Measurements from ENCODE around the gene MTA3.
"Not testable (repeated sequence)": the region's sequence is repeated elsewhere in the genome, so short reads cannot be mapped to it uniquely, and the experiment has no call there.

The MTA3 gene

DNA sequence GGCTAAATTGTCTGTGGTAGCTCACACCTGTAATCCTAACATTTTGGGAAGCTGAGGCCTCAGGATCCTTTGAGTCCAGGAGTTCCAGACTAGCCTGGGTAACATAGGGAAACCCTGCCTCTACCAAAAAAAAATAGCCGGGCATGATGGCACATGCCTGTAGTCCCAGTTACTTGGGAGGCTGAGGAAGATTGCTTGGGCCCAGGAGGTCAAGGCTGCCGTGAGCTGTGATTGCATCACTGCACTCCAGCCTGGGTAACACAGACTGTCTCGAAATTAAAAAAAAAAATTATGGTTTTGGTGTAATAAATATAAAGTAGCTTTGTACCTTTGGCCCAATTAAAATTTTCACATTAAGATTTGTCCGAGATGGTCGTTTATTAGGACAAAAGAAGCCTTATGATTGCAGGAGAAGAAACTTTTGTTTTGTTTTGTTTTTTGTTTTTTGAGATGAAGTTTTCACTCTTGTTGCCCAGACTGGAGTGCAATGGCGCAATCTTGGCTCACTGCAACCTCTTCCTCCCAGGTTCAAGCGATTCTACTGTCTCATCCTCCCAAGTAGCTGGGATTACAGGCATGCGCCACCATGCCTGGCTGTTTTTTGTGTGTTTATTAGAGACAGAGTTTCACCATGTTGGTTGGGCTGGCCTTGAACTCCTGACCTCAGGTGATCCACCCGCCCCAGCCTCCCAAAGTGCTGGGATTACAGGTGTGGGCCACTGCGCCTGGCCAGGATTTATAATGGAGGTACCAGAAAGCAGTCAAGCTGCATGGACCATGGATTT, 4.1 kb downstream of the MTA3 start:
- no peak for DNase-seq (ENCODE audit: low read depth)
- H3K4me3 ChIP-seq (ENCODE audit: control insufficient read depth, low read depth, low read length) = no peak overlapping the region
- TF ChIP-seq CTCF (conservative IDR thresholded peaks at IDR 0.05; ENCODE audit: control insufficient read depth, insufficient read depth, low read depth, low read length) = no peak

DNA sequence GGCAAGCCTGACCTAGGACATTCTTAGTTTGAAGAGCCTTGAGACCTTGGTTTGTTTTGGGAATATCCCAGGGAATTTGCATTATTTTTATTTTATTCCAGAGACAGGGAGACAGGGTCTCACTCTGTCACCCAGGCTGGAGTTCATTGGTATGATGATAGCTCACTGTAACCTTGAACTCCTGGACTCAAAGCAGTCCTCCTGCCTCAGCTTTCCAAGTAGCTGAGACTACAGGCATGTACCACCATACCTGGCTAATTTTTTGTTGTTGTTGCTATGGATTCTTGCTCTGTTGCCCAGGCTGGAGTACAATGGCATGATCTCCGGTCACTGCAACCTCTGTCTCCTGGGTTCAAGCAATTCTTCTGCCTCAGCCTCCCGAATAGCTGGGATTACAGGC, 4.8 kb downstream of the MTA3 start:
- no peak overlapping the region for H3K4me3 ChIP-seq (ENCODE audit: control insufficient read depth, low read depth, low read length)
- no peak for TF ChIP-seq CTCF (conservative IDR thresholded peaks at IDR 0.05; ENCODE audit: control insufficient read depth, insufficient read depth, low read depth, low read length)
- no peak for DNase-seq (ENCODE audit: low read depth)

GRCh38 chr2:42575458-42576064, 7.1 kb downstream of the MTA3 start:
- no peak overlapping the region for H3K4me3 ChIP-seq (ENCODE audit: control insufficient read depth, low read depth, low read length)
- no peak for TF ChIP-seq CTCF (conservative IDR thresholded peaks at IDR 0.05; ENCODE audit: control insufficient read depth, insufficient read depth, low read depth, low read length)
- no peak for DNase-seq (ENCODE audit: low read depth)

DNA sequence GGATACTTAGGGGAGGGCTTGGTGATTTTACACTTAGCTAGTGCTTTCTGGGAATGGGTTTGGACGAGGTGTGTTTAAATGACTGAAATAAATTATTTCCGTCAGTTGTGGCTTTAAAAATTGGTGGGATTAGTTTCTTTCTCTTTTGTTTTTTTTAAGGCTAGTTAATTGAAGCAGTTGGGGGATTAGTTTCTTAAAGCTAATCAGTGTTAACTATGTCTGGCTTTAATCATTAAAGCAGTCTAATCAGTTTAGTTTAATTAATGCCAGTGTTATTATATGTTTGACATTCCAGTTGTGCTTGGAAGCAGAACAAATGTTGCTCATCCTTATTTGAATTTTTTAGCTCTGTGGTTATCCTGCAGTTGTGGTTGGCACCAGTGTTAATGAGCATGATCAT, 10.2 kb downstream of the MTA3 start:
- H3K4me3 ChIP-seq (ENCODE audit: control insufficient read depth, low read depth, low read length) = no peak overlapping the region
- DNase-seq (ENCODE audit: low read depth) = no peak
- no peak for TF ChIP-seq CTCF (conservative IDR thresholded peaks at IDR 0.05; ENCODE audit: control insufficient read depth, insufficient read depth, low read depth, low read length)

DNA sequence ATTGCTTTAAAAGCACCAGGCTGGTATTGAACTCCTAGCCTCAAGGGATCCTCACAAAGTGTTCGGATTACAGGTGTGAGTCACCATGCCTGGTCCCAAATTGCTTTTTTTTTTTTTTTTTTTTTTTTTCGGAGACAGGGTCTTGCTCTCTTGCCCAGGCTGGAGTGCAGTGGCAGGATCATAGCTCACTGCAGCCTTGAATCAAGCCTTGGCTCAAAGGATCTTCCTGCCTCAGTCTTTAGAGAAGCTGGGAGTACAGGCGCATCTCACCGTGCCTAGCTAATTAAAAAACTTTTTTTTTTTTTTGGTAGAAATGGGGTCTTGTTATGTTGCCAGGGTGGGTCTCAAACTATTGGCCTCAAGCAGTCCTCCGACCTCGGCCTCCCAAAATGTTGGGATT, 12.8 kb downstream of the MTA3 start:
- no peak overlapping the region for H3K4me3 ChIP-seq (ENCODE audit: control insufficient read depth, low read depth, low read length)
- TF ChIP-seq CTCF (conservative IDR thresholded peaks at IDR 0.05; ENCODE audit: control insufficient read depth, insufficient read depth, low read depth, low read length) = no peak
- no peak for DNase-seq (ENCODE audit: low read depth)

DNA sequence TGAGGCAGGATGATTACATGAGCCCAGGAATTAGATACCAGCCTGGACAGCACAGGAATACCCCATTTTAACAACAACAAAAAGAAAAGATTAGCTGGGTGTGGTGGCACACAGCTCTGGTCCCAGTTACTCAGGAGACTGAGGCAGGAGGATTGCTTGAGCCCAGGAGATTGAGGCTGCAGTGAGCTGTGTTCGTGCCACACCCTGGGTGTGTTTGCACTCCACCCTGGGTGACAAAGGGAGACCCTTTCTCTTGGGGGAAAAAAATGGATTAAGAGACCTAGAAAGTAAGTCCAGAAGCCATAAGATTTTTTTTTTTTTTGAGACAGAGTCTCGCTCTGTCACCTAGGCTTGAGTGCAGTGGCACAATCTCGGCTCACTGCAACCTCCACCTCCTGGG, 16.2 kb downstream of the MTA3 start:
- not testable (repeated sequence) for DNase-seq (ENCODE audit: low read depth); H3K4me3 ChIP-seq (ENCODE audit: control insufficient read depth, low read depth, low read length)

GRCh38 chr2:42585779-42586178, 17.3 kb downstream of the MTA3 start:
- no peak for DNase-seq (ENCODE audit: low read depth)
- H3K4me3 ChIP-seq (ENCODE audit: control insufficient read depth, low read depth, low read length) = no peak overlapping the region
- TF ChIP-seq CTCF (conservative IDR thresholded peaks at IDR 0.05; ENCODE audit: control insufficient read depth, insufficient read depth, low read depth, low read length) = no peak
